ENCODE results near the gene APMAP.
"Not testable (repeated sequence)": the region's sequence is repeated elsewhere in the genome, so short reads cannot be mapped to it uniquely, and the experiment has no call there.

APMAP gene

DNA sequence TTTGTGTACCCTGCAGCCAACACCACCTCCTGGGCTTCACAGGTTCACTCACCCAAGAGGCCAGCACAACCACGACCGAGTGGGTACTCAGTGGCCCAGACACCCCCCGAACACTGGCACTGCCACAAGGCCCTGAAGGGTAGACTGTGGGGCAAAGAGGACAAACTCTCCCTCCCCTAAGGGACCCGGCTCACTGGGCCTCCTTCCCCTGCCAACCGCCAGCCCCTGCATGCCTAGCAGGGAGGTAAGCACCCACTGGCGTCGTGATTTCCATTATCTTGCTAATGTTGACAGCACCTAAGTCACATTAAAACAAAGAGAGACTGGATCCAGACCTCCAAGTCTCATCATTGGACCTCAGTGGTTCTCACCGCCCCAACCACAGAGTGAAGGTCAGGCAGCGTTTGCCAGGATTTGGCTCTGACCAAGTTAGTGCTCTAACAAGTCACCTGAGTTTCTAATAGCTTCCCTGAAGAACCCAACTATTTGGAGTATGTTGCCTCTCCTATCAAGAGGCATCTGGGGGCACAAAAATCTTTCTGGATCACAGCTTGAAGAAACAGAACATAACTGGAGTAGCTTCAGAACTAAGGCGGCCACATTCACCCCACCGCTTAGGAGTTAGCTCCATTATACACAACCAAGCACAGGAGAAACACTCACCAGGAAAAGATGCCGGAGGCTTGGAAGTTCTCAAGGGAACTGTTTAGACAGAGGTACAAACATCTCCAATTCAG is 14.0 kb upstream of the APMAP start:
- no peak for DNase-seq

- no peak for DNase-seq
Measured at GRCh38 chr20:25005661-25006060, 13.1 kb upstream of the APMAP start.

GRCh38 chr20:25005220-25005619 is 12.7 kb upstream of the APMAP start:
- DNase-seq = peak; percentile 12 to 69

GRCh38 chr20:25003002-25003401 is 10.5 kb upstream of the APMAP start:
- DNase-seq = no peak

DNA sequence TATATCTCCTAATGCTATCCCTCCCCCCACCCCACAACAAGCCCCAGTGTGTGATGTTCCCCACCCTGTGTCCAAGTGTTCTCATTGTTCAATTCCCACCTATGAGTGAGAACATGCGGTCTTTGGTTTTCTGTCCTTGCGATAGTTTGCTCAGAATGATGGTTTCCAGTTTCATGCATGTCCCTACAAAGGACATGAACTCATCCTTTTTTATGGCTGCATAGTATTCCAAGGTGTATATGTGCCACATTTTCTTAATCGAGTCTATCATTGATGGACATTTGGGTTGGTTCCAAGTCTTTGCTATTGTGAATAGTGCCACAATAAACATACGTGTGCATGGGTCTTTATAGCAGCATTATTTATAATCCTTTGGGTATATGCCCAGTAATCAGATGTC is 8.8 kb upstream of the APMAP start:
- not testable (repeated sequence) for DNase-seq

DNA sequence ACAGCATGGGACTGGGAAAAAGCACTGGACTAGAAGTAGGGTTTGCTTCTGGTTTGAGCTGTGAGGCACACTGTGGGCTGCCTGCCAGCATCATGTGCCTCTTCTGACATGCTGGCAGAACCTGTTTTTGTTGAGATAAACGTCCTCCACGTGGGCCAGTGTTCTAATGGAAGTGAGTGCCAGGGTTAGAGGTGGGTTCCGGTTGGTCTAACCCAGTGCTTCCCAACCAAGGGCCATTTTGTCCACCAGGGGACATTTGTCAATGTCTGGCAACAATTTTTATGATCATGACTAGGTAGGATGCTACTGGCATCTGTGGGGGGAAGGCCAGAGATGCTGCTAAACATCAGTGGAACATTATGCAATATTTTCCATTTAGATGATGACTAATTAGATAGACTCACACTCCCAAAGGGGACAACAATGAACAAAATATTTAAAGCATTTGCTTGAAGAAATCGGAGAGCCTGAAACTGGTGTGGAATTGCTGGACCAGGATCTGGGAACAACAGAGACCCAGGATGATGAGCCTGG is 7.8 kb upstream of the APMAP start:
- no peak for DNase-seq

GRCh38 chr20:24999568-24999967 is 7.0 kb upstream of the APMAP start:
- no peak for DNase-seq

DNA sequence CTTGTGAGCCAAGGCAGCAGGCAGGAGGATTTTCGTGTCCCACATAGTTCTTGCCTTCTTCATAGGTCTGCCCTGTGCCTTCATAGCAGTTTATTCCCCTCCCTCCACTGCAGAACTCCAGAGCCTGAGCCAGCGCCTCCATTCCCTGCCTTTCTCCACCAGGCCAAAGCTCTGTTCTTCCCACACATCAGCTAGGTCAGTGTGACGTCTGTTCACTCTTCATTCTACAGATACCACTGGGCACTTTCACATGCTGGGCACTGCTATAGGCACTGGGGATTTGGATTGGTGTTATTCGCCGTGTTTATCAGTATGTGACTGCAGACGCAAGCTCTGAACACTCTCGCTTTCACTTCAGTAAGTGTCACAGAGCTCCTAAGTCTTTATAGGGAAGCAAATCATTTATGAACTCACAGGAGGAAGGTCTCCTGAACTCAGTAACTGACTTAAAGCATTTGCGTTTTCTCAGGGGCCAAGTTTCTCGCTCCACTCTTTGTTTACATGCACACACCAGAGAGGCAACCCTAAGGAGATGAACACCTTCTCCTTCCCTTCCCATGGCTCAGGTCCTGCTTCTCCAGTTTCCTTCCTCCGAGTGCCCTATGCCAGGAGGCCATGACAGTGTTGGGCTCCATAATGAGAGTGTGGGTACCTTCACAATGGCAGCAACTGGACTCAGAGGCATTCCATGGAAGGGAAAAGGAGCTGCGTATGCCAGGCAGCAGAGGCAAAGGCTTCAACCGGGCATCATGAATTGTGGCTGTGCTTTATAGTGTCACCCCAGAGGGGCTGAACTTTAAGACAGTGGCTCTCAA is 6.3 kb upstream of the APMAP start:
- DNase-seq = no peak

- DNase-seq = no peak
Measured at GRCh38 chr20:24998121-24998520, 5.6 kb upstream of the APMAP start.

GRCh38 chr20:24996449-24997377 is 4.2 kb upstream of the APMAP start:
- no peak for DNase-seq

GRCh38 chr20:24995741-24996448 is 3.3 kb upstream of the APMAP start:
- DNase-seq = no peak

DNA sequence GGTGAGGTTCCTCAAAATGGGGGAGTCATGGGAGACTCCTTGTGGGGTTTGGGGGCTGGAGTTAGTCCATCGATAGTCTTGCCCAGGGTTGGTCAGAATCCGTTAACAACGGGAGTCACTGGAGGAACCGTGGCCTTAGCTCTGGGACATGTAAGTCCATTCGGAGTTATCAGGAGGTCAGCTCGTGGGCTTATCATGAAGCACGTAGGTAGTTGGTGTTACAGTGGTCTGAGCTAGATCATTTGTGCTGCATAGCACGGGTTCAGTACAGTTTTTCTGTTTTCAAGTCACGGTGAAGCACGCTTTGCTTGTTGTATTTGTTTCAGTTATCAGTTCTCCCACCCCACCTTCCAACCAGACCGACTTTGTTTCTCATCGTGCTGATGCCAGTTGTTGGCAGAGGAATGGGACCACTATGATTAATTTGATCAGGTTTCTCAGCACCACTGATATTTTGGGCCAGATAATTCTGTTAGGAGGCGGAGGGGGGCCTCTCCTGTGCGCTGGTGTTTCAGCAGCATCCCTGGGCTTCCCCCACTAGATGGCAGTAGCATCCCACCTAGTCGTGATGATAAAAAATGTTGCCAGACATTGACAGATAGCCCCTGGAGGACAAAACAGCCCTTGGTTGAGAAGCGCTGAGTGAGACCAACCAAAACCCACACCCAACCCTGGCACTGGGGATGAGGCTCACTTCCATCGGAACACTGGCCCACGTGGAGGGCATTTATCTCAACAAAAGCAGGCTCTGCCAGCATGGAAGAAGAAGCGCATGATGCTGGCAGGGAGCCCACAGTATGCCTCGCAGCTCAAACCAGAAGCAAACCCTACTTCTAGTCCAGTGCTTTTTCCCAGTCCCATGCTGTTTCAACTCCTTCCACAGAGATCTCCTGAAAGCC is 2.2 kb upstream of the APMAP start:
- peak; percentile 25 to 75 for DNase-seq

GRCh38 chr20:24994186-24994465 is 1.6 kb upstream of the APMAP start:
- DNase-seq = no peak

DNA sequence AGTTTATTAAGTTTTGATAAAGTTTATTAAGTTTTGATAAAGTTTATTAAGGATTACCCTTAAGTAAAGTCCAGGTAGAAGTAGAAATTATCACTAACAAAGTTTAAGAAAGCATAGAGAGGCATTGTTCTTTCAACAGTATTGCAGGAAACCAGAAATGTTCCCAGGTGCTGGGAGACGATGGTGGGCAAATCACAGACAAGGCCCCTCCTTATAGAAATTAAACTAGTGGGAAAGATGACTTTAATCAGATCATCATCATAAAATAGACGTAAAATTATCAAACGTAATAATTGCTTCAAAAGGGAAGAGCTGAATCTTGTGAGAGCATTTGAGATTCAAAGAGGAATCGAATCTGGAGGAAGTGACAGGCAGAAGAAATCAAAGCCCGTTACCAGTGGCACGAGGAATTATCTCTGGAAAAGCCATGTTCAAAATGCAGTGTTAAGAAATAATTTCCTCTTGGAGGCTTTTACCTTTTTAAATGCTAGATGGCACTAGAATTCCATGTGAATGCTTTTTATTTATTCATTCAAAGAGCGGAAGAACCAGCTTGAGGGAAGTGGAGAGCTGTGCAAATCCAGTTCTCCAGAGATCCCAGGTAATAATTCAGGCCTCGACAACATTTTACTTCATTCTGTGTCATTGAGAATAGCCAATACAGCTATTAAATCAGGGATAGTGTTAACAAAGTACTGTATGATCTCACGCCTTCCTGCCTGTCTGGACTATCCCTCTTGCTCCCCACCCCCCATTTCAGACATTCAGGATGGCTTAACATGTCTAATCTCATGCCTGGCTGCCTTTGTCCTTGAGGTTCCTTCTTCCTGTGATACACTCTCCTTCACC is 1.0 kb upstream of the APMAP start:
- peak in 1 of 2 experiments; percentile 26 for DNase-seq

DNA sequence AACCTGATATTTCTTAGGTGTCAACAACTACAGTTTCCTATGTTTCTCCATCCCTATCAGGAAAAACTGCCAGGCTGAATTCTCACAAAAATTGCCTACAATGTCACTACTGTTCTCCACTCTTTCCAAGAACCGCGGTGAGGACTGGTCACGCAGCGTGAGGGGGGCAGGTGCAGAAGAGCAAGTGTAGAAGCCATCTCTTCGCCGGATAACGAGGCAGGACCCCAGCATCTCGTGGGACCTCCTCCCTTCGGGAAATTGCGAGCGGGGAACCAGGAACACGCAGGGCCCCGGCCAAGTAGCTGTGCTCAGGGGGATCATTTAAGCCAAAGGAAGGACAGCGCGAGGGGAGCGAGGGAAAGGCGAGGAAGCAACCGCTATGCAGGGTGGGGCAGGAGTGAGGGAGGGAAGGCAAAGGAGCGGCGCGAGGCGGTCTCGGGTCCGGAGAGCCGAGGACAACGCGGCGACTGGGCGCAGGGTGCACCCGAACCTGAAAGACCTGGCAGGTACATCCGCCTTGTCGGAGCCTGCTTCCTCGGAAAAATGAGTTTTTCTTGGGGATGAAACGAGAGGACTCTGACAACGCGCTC is 559 bp downstream of the APMAP start:
- DNase-seq = no peak

DNA sequence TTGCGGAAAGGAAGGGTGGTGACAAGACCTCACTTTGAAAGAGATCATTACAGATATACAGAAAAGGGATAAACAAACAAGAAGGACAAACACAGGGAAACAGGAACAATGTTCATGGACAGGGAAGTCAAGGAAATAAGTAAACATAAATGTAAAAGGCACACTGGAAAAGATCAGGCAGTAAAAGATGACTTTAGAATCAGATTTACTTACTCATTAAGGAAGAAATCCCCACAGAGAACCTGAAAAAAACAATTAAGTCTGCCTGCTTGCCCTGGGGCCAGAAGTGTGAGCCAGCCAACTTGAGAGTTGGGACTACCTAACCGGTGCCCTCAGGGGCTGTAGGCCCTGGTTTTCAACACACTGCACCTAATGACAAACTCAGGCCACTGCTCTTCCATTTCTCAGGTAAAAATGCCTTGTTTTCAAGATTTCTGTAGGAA is 1.7 kb downstream of the APMAP start:
- DNase-seq = no peak

DNA sequence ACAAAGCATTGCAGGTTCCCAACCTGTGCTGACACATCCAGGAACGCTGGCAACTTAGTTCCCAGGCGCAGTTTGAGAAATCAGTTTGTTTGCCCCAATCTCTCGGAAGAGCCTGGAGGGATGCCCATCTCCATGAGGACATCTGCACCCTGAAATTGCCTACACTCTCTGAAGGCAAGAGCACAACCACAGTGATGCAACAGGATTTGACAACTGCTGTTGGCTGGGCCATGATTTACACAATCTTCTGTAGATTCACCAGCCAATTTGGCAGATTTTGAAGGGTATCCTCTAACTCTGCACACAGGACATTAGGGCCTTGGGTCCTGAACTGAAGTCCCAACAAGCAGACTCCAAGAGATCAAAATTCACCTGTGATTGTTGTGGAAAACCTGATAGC is 3.4 kb downstream of the APMAP start:
- no peak for DNase-seq

DNA sequence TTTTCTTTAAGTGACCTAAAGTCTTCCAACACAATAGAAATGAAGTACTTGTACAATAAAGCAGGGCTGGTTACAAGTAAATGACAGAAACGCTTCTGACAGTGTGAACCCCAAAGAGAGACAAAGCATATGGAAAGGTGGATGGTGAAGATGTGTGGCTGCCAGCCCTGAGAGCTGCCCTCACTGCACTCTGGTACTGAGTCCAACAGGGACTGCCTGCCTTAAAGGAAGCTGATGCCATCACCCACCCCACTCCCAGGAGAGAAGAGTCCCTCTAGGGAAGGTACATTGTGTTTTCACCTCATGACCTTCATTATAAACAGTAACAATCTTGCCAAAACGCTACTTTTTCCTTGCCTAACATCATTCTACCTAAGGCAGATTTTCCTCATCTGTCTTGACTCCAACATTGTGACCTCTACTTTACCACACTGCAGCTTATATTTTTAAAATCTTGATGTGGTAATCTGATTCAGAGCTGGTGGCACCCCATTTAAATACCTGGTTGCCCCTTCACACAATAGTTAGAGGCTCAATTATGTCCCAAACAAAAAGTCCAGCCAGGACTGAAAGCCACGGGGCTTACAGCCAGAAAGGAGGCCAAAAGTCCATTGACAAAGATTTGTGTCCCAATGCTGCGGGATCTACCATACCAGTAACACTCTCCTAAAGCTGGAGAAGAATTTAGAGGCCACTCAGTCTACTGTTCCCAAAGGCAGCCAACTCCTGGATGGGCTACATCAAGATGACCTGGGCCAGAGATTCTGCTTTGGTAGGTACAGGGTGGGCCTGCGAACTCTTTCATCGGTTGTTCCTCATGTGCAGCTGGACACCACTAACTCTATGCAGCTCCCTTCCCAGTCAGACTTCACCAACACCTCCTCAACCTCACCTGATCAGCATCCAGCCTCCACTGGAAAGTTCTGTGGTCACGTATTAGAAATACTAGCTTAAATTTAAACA is 4.4 kb downstream of the APMAP start:
- no peak for DNase-seq

DNA sequence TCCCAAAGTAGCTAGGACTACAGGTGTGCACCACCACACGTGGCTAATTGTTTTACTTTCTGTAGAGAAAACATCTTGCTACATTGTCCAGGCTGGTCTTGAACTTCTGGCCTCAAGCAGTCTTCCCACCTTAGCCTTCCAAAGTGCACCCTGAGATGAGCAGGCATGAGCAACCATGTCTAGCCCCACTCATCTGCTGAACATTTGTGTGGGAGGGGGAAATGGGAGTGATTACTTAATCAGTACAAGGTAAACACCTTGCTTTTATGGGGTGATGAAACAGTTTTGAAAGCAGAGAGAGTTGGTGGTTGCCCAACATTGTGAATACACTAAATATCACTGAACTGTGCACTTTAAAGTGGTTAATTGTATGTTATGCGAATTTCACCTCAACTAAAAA is 5.3 kb downstream of the APMAP start:
- DNase-seq = no peak

Data from cerebellar nuclear complex (tissue), 1 donor.